Endodermal cell (in vitro differentiated cells): ENCODE results near the gene SCTR. TPM values are rescaled to one million over a fixed set of nuclear protein-coding genes. Genes with fewer than 3 reads are reported as not detected.

ENCODE experiments used
- DNase-seq: peaks from one replicate; pipeline ENCODE4 v3.0.0-alpha.2; 2017
- H3K27ac ChIP-seq: 2 replicates; pipeline ENCODE4 v1.5.1; 2013; ENCODE audit warnings: mild to moderate bottlenecking, low read depth, low read length, moderate library complexity
- H3K27me3 ChIP-seq: 2 replicates; pipeline ENCODE4 v1.6.1; 2013; ENCODE audit warnings: mild to moderate bottlenecking, low read length, moderate library complexity; ENCODE audit not compliant: insufficient read depth, control insufficient read depth, poor library complexity, severe bottlenecking
- H3K36me3 ChIP-seq: 2 replicates; pipeline ENCODE4 v1.7.0; 2013; ENCODE audit warnings: mild to moderate bottlenecking, low read length, moderate library complexity; ENCODE audit not compliant: control insufficient read depth, insufficient read depth
- H3K4me1 ChIP-seq: one replicate; pipeline ENCODE4 v1.7.0; 2013; ENCODE audit warnings: low read length; ENCODE audit not compliant: control insufficient read depth, insufficient read depth
- H3K4me3 ChIP-seq: 2 replicates; pipeline ENCODE4 v1.5.1; 2013; ENCODE audit warnings: mild to moderate bottlenecking, low read length, moderate library complexity
- H3K9ac ChIP-seq: 2 replicates; pipeline ENCODE4 v1.6.1; 2013; ENCODE audit warnings: mild to moderate bottlenecking, low read length, moderate library complexity; ENCODE audit not compliant: poor library complexity, severe bottlenecking; ENCODE audit errors: extremely low read depth
- H3K9me3 ChIP-seq: 2 replicates; pipeline ENCODE4 v1.6.1; 2013; ENCODE audit warnings: mild to moderate bottlenecking, low read length, moderate library complexity; ENCODE audit not compliant: control insufficient read depth
- H3K27ac Mint-ChIP-seq: 2 replicates; pipeline ENCODE4 v1.8.0; 2020; ENCODE audit warnings: mixed read lengths
- H3K27me3 Mint-ChIP-seq: 2 replicates; pipeline ENCODE4 v1.8.0; 2021; ENCODE audit warnings: mild to moderate bottlenecking, mixed read lengths; ENCODE audit not compliant: insufficient read depth
- H3K36me3 Mint-ChIP-seq: 2 replicates; pipeline ENCODE4 v1.8.0; 2020; ENCODE audit warnings: low read depth, mixed read lengths
- H3K4me1 Mint-ChIP-seq: 2 replicates; pipeline ENCODE4 v1.8.0; 2020; ENCODE audit warnings: mixed read lengths
- H3K4me3 Mint-ChIP-seq: 2 replicates; pipeline ENCODE4 v1.8.0; 2020; ENCODE audit warnings: mild to moderate bottlenecking, moderate library complexity, mixed read lengths
- H3K9me3 Mint-ChIP-seq: 2 replicates; pipeline ENCODE4 v1.8.0; 2020; ENCODE audit warnings: mild to moderate bottlenecking, mixed read lengths
- WGBS, 2 experiments: methylation state at CpG; one replicate each; pipeline versions ENCODE4 v1.1.5 to v1.1.7; 2013; ENCODE audit warnings: missing lambda C conversion rate in 2 of 2, mixed read lengths in 1 of 2; ENCODE audit not compliant: insufficient coverage in 1 of 2, insufficient read length in 1 of 2; 5-methylcytosine and 5-hydroxymethylcytosine counted together
- total RNA-seq, 2 donors: library from RNA; stranded (reverse); fragmentation: NEBNext Ultra II Directional in 1 of 2; extraction: Animal tissue kit (Norgen Biotek cat#: 25700) in 1 of 2; gene quantifications; 2 replicates in 1 of 2; 3 replicates in 1 of 2; pipeline ENCODE4 v1.2.1, GENCODE V29; 2021
- TF ChIP-seq, protein P1 (sequence below): fragments of 200-600 bp; sonication (generic); conservative IDR thresholded peaks from 2 replicates; pipeline ENCODE4 v1.5.0; 2021; ENCODE audit warnings: antibody characterized with exemption, mild to moderate bottlenecking

SCTR gene
- total RNA-seq, 2 donors from 2014 or later = 0.20 to 0.49 TPM

DNA sequence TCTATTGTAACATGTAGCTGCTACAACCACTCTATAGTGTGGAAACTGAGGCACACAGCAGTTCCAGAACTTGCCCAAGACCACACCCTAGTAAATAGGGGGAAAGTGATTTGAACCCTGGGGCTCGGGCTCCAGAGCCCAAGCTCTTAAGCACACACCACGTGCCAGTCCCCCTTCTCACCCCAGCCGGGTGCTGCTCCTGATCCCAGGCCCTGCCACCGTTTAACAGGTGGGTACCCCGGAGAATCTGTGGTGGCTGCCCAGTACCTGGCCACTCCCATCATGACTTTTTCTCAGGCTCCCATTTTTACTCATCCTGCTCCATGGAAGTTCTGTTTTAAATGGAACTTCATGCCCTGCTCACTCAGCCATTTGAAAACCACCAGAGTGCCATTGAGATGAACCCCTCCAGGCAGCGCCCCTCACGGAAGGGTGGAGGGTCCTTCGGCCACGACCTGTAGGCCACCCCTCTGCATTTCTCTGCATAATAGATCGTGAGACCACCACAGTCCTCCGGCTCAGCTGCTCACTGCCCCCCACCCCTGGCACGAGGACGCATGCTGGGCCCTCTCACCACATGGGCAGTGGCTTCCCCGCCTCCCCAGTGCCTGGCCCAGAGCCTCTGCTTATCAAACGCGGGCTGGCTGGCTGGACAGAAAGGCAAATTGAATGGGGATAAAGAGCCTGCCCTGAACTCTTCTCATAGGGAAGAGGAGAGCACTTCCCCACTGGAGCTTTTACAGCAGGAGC is 50.5 kb downstream of the SCTR start:
- DNase-seq = peak; percentile 33
- Histone ChIP-seq H3K9ac (no peak overlapping the region), H3K27me3 (no peaks in the 10 kb centered on the region), H3K4me1 (no peaks in the 10 kb centered on the region), H3K4me3 (no peak overlapping the region), H3K27ac (no peak overlapping the region), H3K36me3 (no peaks in the 10 kb centered on the region), H3K9me3 (no peaks in the 10 kb centered on the region)
- Mint-ChIP-seq H3K4me3 (no peak overlapping the region), H3K27me3 (peaks cover 5% of the 10 kb centered on the region), H3K9me3 (no peaks in the 10 kb centered on the region), H3K4me1 (peaks cover 7% of the 10 kb centered on the region), H3K27ac (no peak overlapping the region), H3K36me3 (no peaks in the 10 kb centered on the region)
- TF ChIP-seq, protein P1, sequence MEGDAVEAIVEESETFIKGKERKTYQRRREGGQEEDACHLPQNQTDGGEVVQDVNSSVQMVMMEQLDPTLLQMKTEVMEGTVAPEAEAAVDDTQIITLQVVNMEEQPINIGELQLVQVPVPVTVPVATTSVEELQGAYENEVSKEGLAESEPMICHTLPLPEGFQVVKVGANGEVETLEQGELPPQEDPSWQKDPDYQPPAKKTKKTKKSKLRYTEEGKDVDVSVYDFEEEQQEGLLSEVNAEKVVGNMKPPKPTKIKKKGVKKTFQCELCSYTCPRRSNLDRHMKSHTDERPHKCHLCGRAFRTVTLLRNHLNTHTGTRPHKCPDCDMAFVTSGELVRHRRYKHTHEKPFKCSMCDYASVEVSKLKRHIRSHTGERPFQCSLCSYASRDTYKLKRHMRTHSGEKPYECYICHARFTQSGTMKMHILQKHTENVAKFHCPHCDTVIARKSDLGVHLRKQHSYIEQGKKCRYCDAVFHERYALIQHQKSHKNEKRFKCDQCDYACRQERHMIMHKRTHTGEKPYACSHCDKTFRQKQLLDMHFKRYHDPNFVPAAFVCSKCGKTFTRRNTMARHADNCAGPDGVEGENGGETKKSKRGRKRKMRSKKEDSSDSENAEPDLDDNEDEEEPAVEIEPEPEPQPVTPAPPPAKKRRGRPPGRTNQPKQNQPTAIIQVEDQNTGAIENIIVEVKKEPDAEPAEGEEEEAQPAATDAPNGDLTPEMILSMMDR = no peak
- WGBS, 2 experiments = 89% methylated on average over 15 to 16 of the region's 16 CpGs

DNA sequence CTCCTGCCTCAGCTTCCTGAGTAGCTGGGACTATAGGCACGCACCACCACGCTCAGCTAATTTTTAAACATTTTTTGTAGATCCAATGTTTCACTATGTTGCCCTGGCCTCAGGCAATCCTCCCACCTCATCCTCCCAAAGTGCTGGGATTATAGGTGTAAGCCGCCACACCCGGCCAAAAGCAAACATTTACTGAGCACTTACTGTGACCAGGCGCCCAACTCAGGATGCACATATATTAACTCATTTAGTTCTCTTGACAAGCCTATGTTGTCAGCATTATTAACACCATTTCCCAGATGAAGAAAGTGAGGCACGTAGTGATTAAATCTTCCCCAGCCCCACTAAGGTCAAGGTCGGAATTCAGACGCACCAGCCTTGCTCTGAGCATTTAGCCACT is 51.5 kb downstream of the SCTR start:
- Histone ChIP-seq H3K9me3 (no peaks in the 10 kb centered on the region), H3K9ac (no peak overlapping the region), H3K27me3 (no peaks in the 10 kb centered on the region), H3K27ac (no peak overlapping the region), H3K4me3 (no peak overlapping the region), H3K36me3 (no peaks in the 10 kb centered on the region), H3K4me1 (no peaks in the 10 kb centered on the region)
- no peak overlapping the region for H3K4me3 Mint-ChIP-seq
- no peak overlapping the region for H3K27ac Mint-ChIP-seq
- TF ChIP-seq, protein P1 = no peak
- no peaks in the 10 kb centered on the region for H3K9me3 Mint-ChIP-seq
- H3K4me1 Mint-ChIP-seq = peaks cover 7% of the 10 kb centered on the region
- H3K36me3 Mint-ChIP-seq = no peaks in the 10 kb centered on the region
- peaks cover 5% of the 10 kb centered on the region for H3K27me3 Mint-ChIP-seq
- no peak for DNase-seq
- WGBS, 2 experiments = 92 to 97% methylated on average over 6 to 8 of the region's 8 CpGs

DNA sequence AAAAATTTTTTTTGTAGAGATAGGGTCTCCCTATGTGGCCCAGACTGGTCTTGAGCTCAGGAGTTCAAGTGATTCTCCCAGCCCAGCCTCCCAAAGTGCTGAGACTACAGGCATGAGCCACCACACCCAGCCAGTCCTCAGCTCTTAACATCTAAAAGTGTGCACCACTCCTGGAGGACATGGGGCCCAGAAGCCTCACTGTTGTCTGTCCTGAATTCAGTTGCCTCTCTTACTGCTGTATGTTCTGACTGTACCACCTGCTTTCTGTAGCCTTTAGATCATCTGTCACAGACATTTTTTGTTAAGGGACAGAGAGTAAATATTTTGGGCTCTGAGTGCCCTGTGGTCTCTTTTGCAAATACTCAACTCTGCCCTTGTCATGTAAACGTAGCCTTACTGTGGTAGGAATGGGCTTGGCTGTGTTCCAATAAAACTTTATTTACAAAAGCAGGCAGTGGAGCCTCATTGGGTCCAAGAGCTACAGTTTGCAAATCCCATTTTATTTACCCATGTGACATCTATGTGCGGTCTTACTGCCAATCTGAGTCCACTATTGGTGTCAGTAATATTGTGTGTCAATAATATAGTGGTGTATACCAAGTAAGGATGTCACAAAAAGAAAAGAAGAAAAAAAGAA is 54.5 kb downstream of the SCTR start:
- Mint-ChIP-seq H3K27me3 (no peaks in the 10 kb centered on the region), H3K36me3 (no peaks in the 10 kb centered on the region), H3K27ac (no peak overlapping the region), H3K4me1 (no peaks in the 10 kb centered on the region), H3K9me3 (no peaks in the 10 kb centered on the region), H3K4me3 (no peak overlapping the region)
- no peak for DNase-seq
- WGBS, 2 experiments = 68% methylated on average over 2 of the region's 2 CpGs; no CpG with 5 or more reads in 1 of the 2 experiments
- Histone ChIP-seq H3K9ac (no peak overlapping the region), H3K36me3 (no peaks in the 10 kb centered on the region), H3K27me3 (no peaks in the 10 kb centered on the region), H3K4me3 (no peak overlapping the region), H3K27ac (no peak overlapping the region), H3K9me3 (no peaks in the 10 kb centered on the region), H3K4me1 (no peaks in the 10 kb centered on the region)
- TF ChIP-seq, protein P1 = no peak
